NCI-H526 (cell line): ENCODE results near the gene TGM3.
A peak's percentile ranks its signal among the peaks of the same experiment; 100 is the strongest.

Experiments
- DNase-seq, 2 experiments: peaks; one replicate each; lab custom pipeline; 2025; lab: John Stamatoyannopoulos, UW

Gene TGM3

GRCh38 chr20:2285193-2285592 lies 10.6 kb upstream of the TGM3 start:
- DNase-seq, result no peak

- no peak for DNase-seq
These were observed 10.2 kb upstream of the TGM3 start for GRCh38 chr20:2285613-2286012.

GRCh38 chr20:2287504-2287903 lies 8.3 kb upstream of the TGM3 start:
- no peak for DNase-seq

DNA sequence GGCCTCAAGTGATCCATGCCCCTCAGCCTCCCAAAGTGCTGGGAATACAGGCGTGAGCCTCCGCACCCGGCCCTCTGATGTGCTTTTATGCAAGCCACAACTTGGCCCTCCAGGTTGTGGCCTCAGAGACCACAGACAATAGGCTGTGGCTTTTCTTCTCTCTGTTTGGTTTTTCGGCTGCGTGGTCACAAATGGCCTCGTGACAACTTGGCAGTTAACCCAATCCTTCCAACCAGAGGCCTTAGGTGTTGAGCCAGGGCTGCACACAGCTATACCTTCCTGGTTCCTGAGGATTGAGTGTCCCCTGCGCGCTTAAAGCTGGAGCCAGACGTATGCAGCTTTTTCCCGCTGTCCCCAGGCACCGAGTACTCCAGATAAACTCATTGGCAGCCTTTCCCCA lies 6.3 kb upstream of the TGM3 start:
- no peak for DNase-seq

DNA sequence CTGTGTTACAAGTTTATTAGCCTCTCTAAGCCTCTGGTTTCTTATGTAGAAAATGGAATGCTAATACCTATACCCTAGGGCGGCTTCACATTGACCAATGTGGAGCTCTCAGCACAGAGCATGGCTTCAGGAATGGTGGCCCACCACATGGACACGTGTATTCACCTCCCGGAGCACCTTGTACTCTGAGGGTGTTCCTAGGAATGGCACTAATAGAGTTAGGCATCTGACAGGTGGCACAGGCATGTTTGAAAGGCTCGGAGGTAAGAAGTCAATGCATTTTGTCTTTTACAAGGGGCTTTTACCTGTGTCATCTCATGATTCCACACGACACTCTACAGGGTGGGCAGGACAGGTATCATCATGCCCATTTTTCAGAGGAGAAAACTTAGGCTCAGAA lies 5.3 kb upstream of the TGM3 start:
- no peak for DNase-seq

DNA sequence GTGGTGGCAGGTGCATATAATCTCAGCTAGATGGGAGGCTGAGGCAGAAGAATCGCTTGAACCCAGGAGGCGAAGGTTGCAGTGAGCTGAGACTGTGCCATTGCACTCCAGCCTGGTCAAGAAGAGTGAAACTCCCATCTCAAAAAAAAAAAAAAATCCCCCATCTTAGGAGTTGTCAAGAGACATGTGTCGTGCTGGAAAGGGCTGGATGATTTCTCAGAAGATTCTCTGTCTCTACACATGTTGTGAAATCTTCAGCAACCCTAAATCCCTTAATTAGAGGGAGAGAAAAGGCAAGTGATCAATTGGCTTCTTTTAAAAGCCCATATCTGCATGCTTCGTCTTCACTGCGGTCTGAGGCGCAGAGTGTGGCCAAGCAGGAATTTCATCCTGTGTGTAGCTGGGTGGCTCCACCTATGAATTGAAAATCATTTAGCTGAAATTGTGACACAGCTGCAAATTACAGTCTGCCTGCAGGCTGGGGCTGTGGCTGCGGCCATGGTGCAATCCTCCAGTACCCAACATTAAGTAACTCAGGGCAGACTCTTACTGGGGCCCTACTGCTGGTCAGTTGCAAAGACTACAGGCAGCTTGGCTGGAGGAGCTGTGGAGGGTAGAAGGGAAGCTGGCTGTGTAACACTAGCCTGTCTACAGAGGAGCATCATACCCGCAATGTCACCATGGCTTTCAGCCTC lies 3.2 kb upstream of the TGM3 start:
- DNase-seq, result no peak

- no peak for DNase-seq
These were observed 2.3 kb upstream of the TGM3 start for GRCh38 chr20:2293486-2293885.

- DNase-seq, result peak in 1 of 2 experiments; percentile 45
These were observed 1.8 kb upstream of the TGM3 start for GRCh38 chr20:2293971-2294370.

DNA sequence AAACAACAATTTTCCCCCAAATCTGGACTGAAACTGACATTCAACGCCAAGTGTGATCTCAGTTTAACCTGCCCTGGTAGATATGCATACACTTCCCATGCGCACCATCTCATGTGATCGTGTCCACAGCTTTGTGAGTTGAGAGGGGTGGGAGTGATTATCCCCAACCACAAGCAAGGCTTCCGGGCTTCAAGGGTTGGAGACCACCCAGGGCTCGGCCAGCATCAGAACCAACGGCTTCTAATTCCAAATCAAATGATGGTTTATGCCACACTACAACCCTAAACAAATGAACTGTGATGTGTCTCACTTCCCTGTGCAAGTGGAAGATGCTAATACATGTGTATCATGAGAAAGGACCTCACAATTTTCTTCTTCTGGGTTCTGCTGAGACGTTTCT lies 515 bp upstream of the TGM3 start:
- DNase-seq, result no peak

DNA sequence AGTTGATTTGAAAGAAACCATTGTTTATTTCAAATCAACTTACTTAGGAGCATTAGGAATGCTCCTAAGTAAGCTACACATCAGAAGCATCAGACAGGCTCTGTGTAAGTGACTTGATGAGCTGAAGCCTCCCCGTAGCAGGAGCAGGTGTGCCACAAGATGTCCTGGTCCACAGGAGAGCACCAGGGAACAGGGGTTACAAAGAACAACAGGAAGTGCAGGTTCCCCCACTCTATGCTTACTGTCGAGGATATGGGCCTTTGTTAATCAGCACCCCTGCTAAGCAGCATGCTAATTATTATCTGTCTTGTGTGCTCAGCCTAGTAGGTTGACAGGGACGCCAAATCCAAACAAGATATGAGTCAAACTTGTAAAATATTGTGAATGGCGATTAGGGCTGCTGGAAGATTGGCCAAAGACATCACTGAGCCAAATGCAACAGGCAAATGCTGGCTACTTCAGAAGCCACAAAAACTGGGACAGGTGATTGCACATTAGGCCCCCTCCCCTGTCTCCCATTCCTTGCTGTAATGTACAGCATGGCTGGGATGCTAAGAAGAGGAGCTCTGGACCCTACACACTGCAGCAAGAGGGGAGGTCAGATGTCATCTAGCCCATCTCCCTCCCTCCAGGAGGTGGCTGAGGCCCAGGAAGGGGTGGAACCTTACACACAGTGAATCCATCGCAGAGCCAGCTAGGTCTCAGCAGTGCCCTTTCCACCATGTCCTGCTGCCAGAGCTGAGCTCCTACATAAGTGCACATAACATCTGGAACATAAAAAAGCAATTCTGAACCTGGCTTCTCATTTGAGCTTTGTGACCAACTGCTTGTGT lies 939 bp downstream of the TGM3 start:
- no peak for DNase-seq

DNA sequence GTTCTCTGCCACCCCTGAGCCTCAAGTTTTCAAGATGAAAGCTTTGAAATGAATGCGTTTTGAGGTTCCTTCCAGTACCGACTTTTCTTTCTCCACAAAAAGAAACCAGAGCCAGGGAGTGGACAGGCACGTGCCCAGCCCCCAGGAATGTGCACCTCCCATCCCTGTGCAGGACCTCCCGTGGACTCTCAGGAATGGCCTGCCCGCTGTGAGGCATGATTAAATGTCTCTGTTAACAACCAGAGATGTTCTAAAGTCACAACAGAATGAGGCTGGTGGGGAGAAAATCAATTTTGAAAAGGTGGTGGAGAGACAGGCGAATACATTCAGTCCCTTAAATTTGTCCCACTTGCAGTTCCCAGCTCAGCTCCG lies 1.5 kb downstream of the TGM3 start:
- DNase-seq, result no peak

DNA sequence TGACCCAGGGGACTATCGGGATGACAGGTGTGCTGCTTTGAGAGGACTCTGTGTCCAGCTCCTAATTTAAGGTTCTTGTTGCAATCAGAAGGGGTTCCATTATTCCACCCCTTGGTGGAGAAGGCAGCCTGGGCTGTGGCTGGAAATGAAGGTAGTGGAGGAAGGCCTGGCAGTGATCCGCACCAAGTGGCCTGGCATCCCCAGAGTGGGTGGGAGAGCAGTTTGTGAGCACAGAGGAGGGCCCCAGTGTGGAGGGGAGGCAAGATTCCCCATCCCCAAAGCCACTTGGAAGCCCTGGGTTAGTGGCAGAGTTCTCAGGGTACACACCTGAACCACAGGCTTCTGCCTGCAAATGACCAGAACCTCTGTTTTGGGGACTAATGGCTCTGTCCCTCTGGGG lies 2.3 kb downstream of the TGM3 start:
- DNase-seq, result no peak

DNA sequence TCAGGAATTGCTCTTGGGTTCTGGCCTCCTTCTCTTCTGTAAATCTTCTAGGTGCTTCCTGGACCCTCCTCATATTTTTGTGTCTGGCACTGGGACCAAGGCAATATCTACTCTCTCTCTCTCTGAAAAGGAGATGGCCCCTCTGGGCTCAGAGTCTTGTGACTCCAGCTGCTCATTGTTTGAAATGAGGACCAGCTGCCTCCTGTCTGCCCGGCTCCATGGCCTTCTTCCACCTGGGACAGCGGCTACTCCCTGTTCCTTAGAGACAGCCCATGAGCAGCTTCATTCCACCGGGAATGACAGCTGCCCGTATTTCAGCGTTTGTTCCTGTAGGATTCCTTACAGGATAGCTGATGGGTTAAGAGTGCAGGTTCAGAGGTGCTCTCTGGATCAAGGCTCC lies 2.9 kb downstream of the TGM3 start:
- no peak for DNase-seq

DNA sequence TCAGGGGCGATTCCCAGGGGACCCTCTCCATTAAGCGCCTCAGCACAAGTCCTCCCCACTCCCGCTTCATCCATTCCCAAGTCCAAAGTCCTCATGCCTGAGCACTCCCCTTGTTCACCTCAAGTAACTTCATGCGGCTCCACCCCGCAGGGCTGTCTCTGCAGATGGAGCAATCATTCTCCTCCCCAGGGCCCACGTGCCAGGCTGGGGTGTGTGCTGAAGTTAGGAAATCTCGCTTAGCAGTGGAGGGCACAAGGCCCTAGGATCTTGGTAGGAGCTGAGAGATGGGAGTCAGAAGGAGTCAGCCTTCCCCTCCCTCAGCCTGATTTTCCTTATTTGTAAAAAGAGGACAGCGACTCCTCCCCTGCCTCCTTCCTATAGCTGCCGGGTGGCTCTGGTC lies 3.5 kb downstream of the TGM3 start:
- DNase-seq, result no peak

GRCh38 chr20:2300002-2300401 lies 4.2 kb downstream of the TGM3 start:
- no peak for DNase-seq

GRCh38 chr20:2300420-2300819 lies 4.6 kb downstream of the TGM3 start:
- no peak for DNase-seq

- no peak for DNase-seq
These were observed 5.4 kb downstream of the TGM3 start for GRCh38 chr20:2301164-2301622.

DNA sequence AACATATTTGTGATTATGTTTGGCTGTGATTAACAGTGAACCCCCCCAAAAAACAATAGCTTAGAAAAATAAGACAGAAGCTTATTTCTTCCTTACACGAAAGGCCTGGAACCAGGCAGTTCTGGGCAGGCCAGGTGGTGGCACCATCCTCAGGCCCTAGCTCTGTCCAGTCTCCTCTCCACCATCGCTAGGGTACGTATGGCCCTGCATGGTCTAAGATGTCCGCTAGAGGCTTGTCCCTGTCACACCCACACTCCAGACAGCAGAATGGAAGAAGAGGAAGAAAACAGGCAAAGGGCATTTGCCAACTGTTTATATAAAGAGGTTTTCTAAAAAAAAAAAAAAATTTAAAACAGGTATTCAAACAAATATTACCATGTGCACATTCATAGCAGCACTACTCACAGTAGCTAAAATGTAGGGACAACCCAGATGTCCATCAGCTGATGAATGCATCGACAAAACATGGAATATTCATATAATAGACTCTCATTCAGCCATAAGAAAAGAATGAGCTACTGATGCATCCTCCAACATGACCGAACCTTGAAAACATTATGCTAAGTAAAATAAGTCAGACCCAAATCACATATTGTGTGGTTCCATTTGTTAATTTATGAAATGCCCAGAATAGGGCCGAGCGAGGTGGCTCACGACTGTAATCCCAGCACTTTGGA lies 6.7 kb downstream of the TGM3 start:
- no peak for DNase-seq

- DNase-seq, result no peak
These were observed 7.9 kb downstream of the TGM3 start for GRCh38 chr20:2303673-2304072.

GRCh38 chr20:2304180-2304579 lies 8.4 kb downstream of the TGM3 start:
- no peak for DNase-seq

DNA sequence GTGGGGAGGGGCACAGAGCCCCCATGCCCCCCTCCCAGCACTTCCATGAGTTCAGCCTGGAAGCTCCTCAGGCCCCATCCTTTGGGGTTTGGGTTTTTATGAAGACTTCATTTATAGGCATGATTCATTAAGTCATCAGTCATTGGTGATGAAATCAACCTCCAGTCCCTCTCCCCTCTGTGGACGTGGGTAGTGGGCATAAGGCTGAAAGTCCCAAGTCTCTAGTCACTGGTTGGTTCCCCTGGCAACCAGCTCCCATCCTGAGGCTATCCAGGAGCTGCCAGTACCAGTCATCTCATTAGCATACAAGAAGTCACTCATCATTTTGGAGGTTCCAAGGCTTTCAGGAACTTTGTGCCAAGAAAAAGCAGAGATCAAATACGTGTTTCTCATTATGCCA lies 9.2 kb downstream of the TGM3 start:
- DNase-seq, result no peak

- no peak for DNase-seq
These were observed 9.7 kb downstream of the TGM3 start for GRCh38 chr20:2305479-2305878.

DNA sequence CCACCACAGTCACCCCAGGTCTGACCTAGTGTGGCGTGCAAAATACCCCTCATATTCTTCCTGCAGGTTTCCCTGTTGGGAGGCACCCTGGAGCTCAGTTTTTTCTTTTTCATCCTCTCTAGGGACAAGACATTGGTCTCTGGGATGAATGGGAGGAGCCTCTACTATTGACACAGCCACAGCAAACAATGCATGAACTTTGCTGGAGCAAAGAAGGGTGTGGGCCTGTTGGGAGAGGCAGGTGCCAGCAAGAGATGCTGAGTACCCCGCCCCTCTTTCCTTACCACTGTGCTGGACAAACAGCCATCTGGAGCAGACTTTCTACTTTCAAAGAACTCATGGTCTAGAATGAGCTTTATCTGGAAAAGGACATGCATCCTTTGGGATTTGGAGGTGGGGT lies 10.1 kb downstream of the TGM3 start:
- DNase-seq, result peak; percentile 86 to 92
